Activated T-cell treated with anti-CD3 and anti-CD28 coated beads, Interleukin-2, amount 50 U/mL, for 4 hours (primary cell): Measurements from ENCODE around the gene S100A13. TPM values are rescaled to one million over a fixed set of nuclear protein-coding genes. Genes with fewer than 3 reads are reported as not detected.
A peak's percentile ranks its signal among the peaks of the same experiment; 100 is the strongest.
"Not testable (repeated sequence)": the region's sequence is repeated elsewhere in the genome, so short reads cannot be mapped to it uniquely, and the experiment has no call there.

ENCODE experiments used
- ATAC-seq, 2 donors: fragments of 200-7000 bp; cut with Tn5 transposase; one replicate each; pipeline ENCODE4 v1.10.0; 2021
- DNase-seq: peaks from one replicate; pipeline ENCODE4 v3.0.0-alpha.2; 2020
- H3K27me3 Mint-ChIP-seq: one replicate; pipeline ENCODE4 v1.8.0; 2021; ENCODE audit warnings: low read depth, mixed read lengths
- H3K36me3 Mint-ChIP-seq: one replicate; pipeline ENCODE4 v1.8.0; 2022; ENCODE audit warnings: mixed read lengths; ENCODE audit not compliant: insufficient read depth
- H3K4me1 Mint-ChIP-seq: one replicate; pipeline ENCODE4 v1.8.0; 2021; ENCODE audit warnings: low read depth, mixed read lengths
- H3K4me3 Mint-ChIP-seq: one replicate; pipeline ENCODE4 v1.8.0; 2021; ENCODE audit warnings: mild to moderate bottlenecking, moderate library complexity, mixed read lengths
- H3K9me3 Mint-ChIP-seq: one replicate; pipeline ENCODE4 v1.8.0; 2021; ENCODE audit warnings: mixed read lengths
- total RNA-seq, 3 donors: library from RNA; stranded (reverse); gene quantifications; one replicate each; pipeline ENCODE4 v1.2.1, GENCODE V29; 2021

The S100A13 gene
- total RNA-seq, 3 donors from 2014 or later = 2.0 to 4.9 (median 3.3) TPM

GRCh38 chr1:153658400-153659174 is 31.3 kb upstream of the S100A13 start, which contains the start of gene SNAPIN:
Gene SNAPIN (plus strand): TSS chr1:153658703. CDS start chr1:153658744, 41 bp downstream.
- no peaks in the 10 kb centered on the region for H3K9me3 Mint-ChIP-seq
- peak within 1 kb of the TSS; percentile 91 for H3K4me3 Mint-ChIP-seq
- H3K4me1 Mint-ChIP-seq = peaks cover 11% of the 10 kb centered on the region
- peaks cover 17% of the 10 kb centered on the region for H3K36me3 Mint-ChIP-seq
- no peaks in the 10 kb centered on the region for H3K27me3 Mint-ChIP-seq
- ATAC-seq = peak; percentile 97
- peak; percentile 84 for DNase-seq

GRCh38 chr1:153655333-153655732 is 28.0 kb upstream of the S100A13 start:
- no peak for DNase-seq
- no peaks in the 10 kb centered on the region for H3K27me3 Mint-ChIP-seq
- H3K9me3 Mint-ChIP-seq = no peaks in the 10 kb centered on the region
- H3K36me3 Mint-ChIP-seq = no peaks in the 10 kb centered on the region
- H3K4me1 Mint-ChIP-seq = peaks cover 11% of the 10 kb centered on the region
- H3K4me3 Mint-ChIP-seq = no peak overlapping the region
- ATAC-seq = no peak

- Mint-ChIP-seq H3K27me3 (no peaks in the 10 kb centered on the region), H3K4me1 (peaks cover 18% of the 10 kb centered on the region), H3K4me3 (no peak overlapping the region), H3K36me3 (no peaks in the 10 kb centered on the region), H3K9me3 (no peaks in the 10 kb centered on the region)
- DNase-seq = no peak
- no peak for ATAC-seq
Observed at GRCh38 chr1:153652805-153653500, 25.6 kb upstream of the S100A13 start.

- H3K4me3 Mint-ChIP-seq = no peak overlapping the region
- no peak for DNase-seq
- ATAC-seq = no peak
- H3K9me3 Mint-ChIP-seq = no peaks in the 10 kb centered on the region
- peaks cover 6% of the 10 kb centered on the region for H3K36me3 Mint-ChIP-seq
- no peaks in the 10 kb centered on the region for H3K27me3 Mint-ChIP-seq
- peaks cover 25% of the 10 kb centered on the region for H3K4me1 Mint-ChIP-seq
Observed at GRCh38 chr1:153651771-153652170, 24.5 kb upstream of the S100A13 start.

DNA sequence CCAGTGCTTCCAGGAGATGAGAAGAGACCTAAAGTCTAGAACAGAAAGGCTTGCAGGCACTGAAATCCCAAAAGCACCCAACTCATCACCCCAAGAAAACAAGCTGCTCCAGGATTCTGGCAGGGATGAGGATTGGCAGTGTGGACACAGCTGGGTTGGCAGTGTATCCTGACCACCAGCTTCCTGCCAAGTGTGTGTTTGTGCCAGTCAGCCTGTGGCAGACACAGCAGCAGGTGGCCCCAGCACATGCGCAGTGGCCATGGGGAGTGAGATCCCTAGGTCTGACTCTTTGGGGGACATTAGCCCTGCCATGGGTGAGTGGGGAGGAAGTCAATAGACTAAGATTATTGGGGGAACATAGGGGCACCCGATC is 22.5 kb upstream of the S100A13 start:
- DNase-seq = no peak
- Mint-ChIP-seq H3K36me3 (peaks cover 23% of the 10 kb centered on the region), H3K27me3 (no peaks in the 10 kb centered on the region), H3K4me3 (no peak overlapping the region), H3K9me3 (no peaks in the 10 kb centered on the region), H3K4me1 (peaks cover 43% of the 10 kb centered on the region)
- peak; percentile 40 to 42 for ATAC-seq

DNA sequence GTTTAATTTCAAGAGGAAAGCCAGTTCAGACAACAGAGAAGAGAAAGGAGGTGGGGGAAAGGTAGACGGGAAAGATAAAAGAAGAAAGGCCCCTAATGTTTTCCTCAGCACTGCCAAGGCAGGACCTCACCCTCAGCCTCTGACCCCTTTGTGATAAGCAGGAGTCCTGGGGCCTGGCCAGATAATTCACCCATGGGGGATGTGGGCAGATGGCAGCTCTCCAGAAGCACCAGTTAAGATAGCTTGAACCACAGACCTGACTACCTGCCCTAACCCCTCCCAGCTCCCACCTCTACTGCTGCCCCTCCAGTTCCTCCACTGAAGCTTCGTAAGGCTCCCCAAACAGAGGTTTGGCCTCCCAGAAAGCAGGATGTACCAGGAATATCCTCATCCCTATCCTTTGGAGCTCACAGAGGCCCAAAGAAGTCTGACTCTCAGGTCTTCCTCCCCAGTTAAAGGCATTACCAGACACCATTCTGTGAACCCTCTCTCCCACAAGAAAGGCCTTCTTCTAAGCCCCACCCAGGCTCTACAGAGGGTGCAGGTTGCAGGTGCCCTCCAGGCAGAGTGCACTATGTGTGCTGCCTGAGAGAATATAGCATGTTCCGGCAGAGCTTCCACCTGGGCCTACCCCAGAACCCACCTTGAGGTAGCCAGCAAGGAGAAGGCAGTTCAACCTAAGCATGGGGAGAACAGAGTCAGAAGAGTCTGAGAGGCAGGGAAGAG is 22.0 kb upstream of the S100A13 start:
- Mint-ChIP-seq H3K27me3 (no peaks in the 10 kb centered on the region), H3K36me3 (peaks cover 27% of the 10 kb centered on the region), H3K4me3 (no peak overlapping the region), H3K4me1 (peaks cover 47% of the 10 kb centered on the region), H3K9me3 (no peaks in the 10 kb centered on the region)
- DNase-seq (no peak), ATAC-seq (peak; percentile 42 to 51)

GRCh38 chr1:153648000-153648643 is 20.8 kb upstream of the S100A13 start:
- no peak for ATAC-seq
- no peaks in the 10 kb centered on the region for H3K9me3 Mint-ChIP-seq

GRCh38 chr1:153647346-153647714 is 20.0 kb upstream of the S100A13 start:
- Mint-ChIP-seq H3K9me3 (no peaks in the 10 kb centered on the region), H3K36me3 (peaks cover 40% of the 10 kb centered on the region), H3K4me3 (no peak overlapping the region), H3K4me1 (peaks cover 61% of the 10 kb centered on the region), H3K27me3 (no peaks in the 10 kb centered on the region)
- DNase-seq (no peak), ATAC-seq (no peak)

More at GRCh38 chr1:153648000-153648643, 20.8 kb upstream of the S100A13 start:
- Mint-ChIP-seq H3K4me3 (no peak overlapping the region), H3K27me3 (no peaks in the 10 kb centered on the region), H3K4me1 (peaks cover 58% of the 10 kb centered on the region), H3K36me3 (peaks cover 38% of the 10 kb centered on the region)
- DNase-seq = no peak

DNA sequence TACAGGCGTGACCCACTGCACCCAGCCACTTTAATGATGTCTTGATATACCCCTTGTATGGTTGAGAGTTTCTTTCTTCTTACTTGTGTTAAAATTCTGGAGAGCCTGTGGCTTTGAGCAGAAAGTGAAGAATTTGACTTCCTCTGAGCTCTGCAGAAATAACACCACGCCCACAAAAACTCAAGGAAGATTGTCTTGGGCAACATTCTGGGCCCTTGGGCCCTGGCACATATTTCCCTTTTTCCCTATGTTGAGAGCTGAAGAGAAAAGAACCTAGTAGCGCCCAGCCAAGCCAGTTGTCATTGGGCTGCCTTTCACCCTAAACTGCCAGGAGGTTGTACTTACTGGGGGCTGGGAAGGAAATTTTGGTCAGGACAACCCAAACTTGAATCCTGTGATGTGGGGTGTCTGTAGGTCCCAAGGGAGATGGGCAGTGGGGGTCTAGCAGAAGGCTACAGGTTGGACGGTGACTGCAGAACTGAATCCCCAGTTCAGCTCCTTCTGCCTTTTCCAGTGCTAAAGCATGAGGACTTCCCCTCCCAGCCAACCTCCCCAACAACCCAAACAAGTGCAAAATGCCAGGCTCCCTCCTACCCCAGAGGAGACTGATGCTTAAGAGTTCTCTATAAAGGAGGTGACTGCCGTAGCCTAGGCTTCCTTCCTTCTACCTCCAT is 19.5 kb upstream of the S100A13 start:
- Mint-ChIP-seq H3K4me1 (peaks cover 65% of the 10 kb centered on the region), H3K36me3 (peaks cover 45% of the 10 kb centered on the region), H3K4me3 (no peak overlapping the region), H3K27me3 (no peaks in the 10 kb centered on the region), H3K9me3 (no peaks in the 10 kb centered on the region)
- no peak for DNase-seq
- ATAC-seq = no peak

- Mint-ChIP-seq H3K36me3 (peaks cover 55% of the 10 kb centered on the region), H3K27me3 (no peaks in the 10 kb centered on the region), H3K9me3 (no peaks in the 10 kb centered on the region), H3K4me3 (no peak overlapping the region), H3K4me1 (peaks cover 62% of the 10 kb centered on the region)
- ATAC-seq = no peak
- DNase-seq = no peak
Observed at GRCh38 chr1:153643816-153644215, 16.5 kb upstream of the S100A13 start.

GRCh38 chr1:153643100-153643499 is 15.8 kb upstream of the S100A13 start:
- Mint-ChIP-seq H3K4me1 (peaks cover 58% of the 10 kb centered on the region), H3K36me3 (peaks cover 55% of the 10 kb centered on the region), H3K4me3 (no peak overlapping the region), H3K9me3 (no peaks in the 10 kb centered on the region), H3K27me3 (no peaks in the 10 kb centered on the region)
- ATAC-seq (no peak), DNase-seq (no peak)

DNA sequence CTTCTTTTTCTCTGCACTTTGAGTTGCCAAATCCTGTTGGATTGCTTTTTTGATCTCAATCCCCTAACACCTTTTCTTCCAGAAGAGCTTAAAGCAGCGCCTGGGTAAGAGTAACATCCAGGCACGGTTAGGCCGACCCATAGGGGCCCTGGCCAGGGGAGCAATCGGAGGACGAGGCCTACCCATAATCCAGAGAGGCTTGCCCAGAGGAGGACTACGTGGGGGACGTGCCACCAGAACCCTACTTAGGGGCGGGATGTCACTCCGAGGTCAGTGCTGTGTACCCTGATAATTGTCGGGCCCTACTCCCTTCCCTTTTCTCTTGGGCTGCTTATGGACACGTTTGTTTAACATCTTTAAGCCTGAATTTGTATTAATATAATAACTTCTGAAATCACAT is 14.9 kb upstream of the S100A13 start:
- no peaks in the 10 kb centered on the region for H3K9me3 Mint-ChIP-seq
- no peak for ATAC-seq
- H3K36me3 Mint-ChIP-seq = peaks cover 57% of the 10 kb centered on the region
- H3K4me1 Mint-ChIP-seq = peaks cover 59% of the 10 kb centered on the region
- no peak overlapping the region for H3K4me3 Mint-ChIP-seq
- no peaks in the 10 kb centered on the region for H3K27me3 Mint-ChIP-seq
- no peak for DNase-seq

GRCh38 chr1:153640861-153641260 is 13.6 kb upstream of the S100A13 start:
- peaks cover 58% of the 10 kb centered on the region for H3K4me1 Mint-ChIP-seq
- ATAC-seq = no peak
- H3K36me3 Mint-ChIP-seq = peaks cover 54% of the 10 kb centered on the region

DNA sequence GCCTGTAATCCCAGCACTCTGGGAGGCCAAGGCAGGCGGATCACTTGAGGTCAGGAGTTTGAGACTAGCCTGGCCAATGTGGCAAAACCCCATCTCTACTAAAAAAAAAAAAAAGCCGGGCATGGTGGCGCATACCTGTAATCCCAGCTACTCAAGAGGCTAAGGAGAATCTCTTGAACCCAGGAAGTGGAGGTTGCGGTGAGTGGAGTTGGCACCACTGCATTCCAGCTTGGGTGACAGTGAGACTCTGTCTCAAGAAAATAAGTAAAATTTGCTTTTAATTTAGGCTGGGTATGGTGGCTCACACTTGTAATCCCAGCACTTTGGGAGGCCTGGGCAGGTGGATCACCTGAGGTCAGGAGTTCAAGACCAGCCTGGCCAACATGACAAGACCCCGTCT is 12.9 kb upstream of the S100A13 start:
- Mint-ChIP-seq H3K4me1 (peaks cover 54% of the 10 kb centered on the region), H3K36me3 (peaks cover 48% of the 10 kb centered on the region)
- ATAC-seq, H3K4me3 Mint-ChIP-seq, H3K27me3 Mint-ChIP-seq, H3K9me3 Mint-ChIP-seq, DNase-seq: not testable (repeated sequence)

More at GRCh38 chr1:153640861-153641260, 13.6 kb upstream of the S100A13 start:
- Mint-ChIP-seq H3K27me3 (no peaks in the 10 kb centered on the region), H3K4me3 (no peak overlapping the region), H3K9me3 (no peaks in the 10 kb centered on the region)
- no peak for DNase-seq
